Subcutaneous adipose tissue (tissue), 4 donors: Measurements from ENCODE around the gene ANKFN1. TPM values are rescaled to one million over a fixed set of nuclear protein-coding genes. Genes with fewer than 3 reads are reported as not detected.

Source experiments
- CTCF ChIP-seq: fragments of 450-650 bp; IDR thresholded peaks from one replicate; pipeline ENCODE4 v1.5.1; 2016; ENCODE audit warnings: low read depth, mild to moderate bottlenecking, control low read depth, antibody characterized with exemption, moderate library complexity
- total RNA-seq, 4 donors: library from RNA; depleted of rRNA; stranded (reverse); fragments of >200 nt; gene quantifications; one replicate each; pipeline ENCODE4 v1.1.0, GENCODE V29; 2016

The ANKFN1 gene
- total RNA-seq, 4 donors from 2014 or later: 2.9 to 15.5 (median 5.3) TPM; not detected in 1

GRCh38 chr17:56488800-56489199 lies 335.5 kb downstream of the ANKFN1 start:
- no peak for TF ChIP-seq CTCF

GRCh38 chr17:56489980-56490379 lies 336.7 kb downstream of the ANKFN1 start:
- no peak for TF ChIP-seq CTCF

- TF ChIP-seq CTCF: no peak
Measured at GRCh38 chr17:56495556-56495955, 342.3 kb downstream of the ANKFN1 start.

- no peak for TF ChIP-seq CTCF
Measured at GRCh38 chr17:56497132-56497531, 343.9 kb downstream of the ANKFN1 start.

GRCh38 chr17:56499799-56500388 lies 346.6 kb downstream of the ANKFN1 start:
- TF ChIP-seq CTCF: no peak

GRCh38 chr17:56502120-56502654 lies 348.9 kb downstream of the ANKFN1 start:
- no peak for TF ChIP-seq CTCF

GRCh38 chr17:56505154-56505756 lies 352.0 kb downstream of the ANKFN1 start:
- TF ChIP-seq CTCF: no peak
